ENCODE results near the gene SCAF1. TPM values are rescaled to one million over a fixed set of nuclear protein-coding genes. Genes with fewer than 3 reads are reported as not detected.

SCAF1 gene
- polyA plus RNA-seq, 3 donors, result 0.39 to 7.5 (median 0.68) TPM

DNA sequence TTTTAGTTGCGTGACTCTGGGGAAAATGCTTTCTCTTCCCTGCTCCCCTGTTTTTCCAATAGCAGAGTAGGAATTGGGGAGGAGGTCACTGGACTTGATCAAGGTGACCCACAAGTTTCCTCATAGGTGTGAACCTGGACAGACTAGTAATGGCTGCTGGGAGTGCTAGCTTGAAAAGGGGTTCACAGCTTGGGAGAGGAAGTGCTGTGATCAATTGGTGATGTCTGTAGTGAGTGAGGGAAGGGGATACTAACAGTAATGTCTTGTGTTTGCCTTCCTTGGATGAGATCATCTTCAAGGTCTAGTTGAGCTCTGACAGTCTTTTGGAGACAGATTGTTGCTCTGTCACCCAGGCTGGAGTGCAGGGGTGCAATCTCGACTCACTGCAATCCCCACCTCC, 25.5 kb downstream of the SCAF1 start:
- peak overlapping the region in 1 of 7 donors; percentile 57 for H3K27ac Mint-ChIP-seq
- TF ChIP-seq, protein P1, sequence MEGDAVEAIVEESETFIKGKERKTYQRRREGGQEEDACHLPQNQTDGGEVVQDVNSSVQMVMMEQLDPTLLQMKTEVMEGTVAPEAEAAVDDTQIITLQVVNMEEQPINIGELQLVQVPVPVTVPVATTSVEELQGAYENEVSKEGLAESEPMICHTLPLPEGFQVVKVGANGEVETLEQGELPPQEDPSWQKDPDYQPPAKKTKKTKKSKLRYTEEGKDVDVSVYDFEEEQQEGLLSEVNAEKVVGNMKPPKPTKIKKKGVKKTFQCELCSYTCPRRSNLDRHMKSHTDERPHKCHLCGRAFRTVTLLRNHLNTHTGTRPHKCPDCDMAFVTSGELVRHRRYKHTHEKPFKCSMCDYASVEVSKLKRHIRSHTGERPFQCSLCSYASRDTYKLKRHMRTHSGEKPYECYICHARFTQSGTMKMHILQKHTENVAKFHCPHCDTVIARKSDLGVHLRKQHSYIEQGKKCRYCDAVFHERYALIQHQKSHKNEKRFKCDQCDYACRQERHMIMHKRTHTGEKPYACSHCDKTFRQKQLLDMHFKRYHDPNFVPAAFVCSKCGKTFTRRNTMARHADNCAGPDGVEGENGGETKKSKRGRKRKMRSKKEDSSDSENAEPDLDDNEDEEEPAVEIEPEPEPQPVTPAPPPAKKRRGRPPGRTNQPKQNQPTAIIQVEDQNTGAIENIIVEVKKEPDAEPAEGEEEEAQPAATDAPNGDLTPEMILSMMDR (IDR thresholded peaks at IDR 0.05), result no peak
- no peaks in the 10 kb centered on the region for H3K27me3 Mint-ChIP-seq (ENCODE audit: low read depth in 3 of 3)
- no peak for DNase-seq
- Histone ChIP-seq H3K4me3 (replicated peaks in 1 of 3; ENCODE audit: low read depth in 2 of 3, low read length in 3 of 3) (no peak overlapping the region), H3K4me1 (ENCODE audit: control insufficient read depth in 1 of 2, insufficient read depth in 2 of 2, low read length in 2 of 2) (peaks cover 22 to 35% of the 10 kb centered on the region in 2 donors), H4K20me1 (ENCODE audit: insufficient read depth, low read length) (peaks cover 24% of the 10 kb centered on the region), H3K4me2 (replicated peaks; ENCODE audit: extremely low read depth, low read length, poor library complexity, severe bottlenecking) (no peak overlapping the region), H2AFZ (ENCODE audit: insufficient read depth, low read depth, low read length, poor library complexity, severe bottlenecking) (no peak overlapping the region), H3K9me3 (replicated peaks in 1 of 2; ENCODE audit: control insufficient read depth in 1 of 2, insufficient read depth in 1 of 2, low read length in 2 of 2) (no peaks in the 10 kb centered on the region), H3K79me2 (ENCODE audit: insufficient read depth, low read length) (peaks cover 45% of the 10 kb centered on the region), H3K27ac (ENCODE audit: low read depth in 1 of 2, low read length in 2 of 2) (no peak overlapping the region), H3K27me3 (ENCODE audit: control insufficient read depth in 2 of 2, insufficient read depth in 2 of 2, low read length in 2 of 2) (no peaks in the 10 kb centered on the region), H3K36me3 (replicated peaks in 1 of 2; ENCODE audit: control insufficient read depth in 1 of 2, insufficient read depth in 2 of 2, low read length in 2 of 2) (peaks cover 4 to 16% of the 10 kb centered on the region in 2 donors), H3K9ac (ENCODE audit: insufficient read depth, low read length, poor library complexity, severe bottlenecking) (no peak overlapping the region)
- H3K9me3 Mint-ChIP-seq, result peaks cover 0 to 1% (median 0%) of the 10 kb centered on the region in 7 donors
- intact Hi-C loops (cut with micrococcal nuclease), result loop anchor here in 1 of 2 donors (10.0 kb wide), 1 partner anchor 357 kb away; the partner anchor contains the start of genes VRK3 and ZNF473
- H3K4me1 Mint-ChIP-seq, result peaks cover 39% of the 10 kb centered on the region
- WGBS (ENCODE audit: insufficient coverage), result no CpG with 5 or more reads among the region's 2 CpGs
- H3K4me3 Mint-ChIP-seq, result no peak overlapping the region
- H3K36me3 Mint-ChIP-seq, result peaks cover 14 to 21% of the 10 kb centered on the region in 2 donors

DNA sequence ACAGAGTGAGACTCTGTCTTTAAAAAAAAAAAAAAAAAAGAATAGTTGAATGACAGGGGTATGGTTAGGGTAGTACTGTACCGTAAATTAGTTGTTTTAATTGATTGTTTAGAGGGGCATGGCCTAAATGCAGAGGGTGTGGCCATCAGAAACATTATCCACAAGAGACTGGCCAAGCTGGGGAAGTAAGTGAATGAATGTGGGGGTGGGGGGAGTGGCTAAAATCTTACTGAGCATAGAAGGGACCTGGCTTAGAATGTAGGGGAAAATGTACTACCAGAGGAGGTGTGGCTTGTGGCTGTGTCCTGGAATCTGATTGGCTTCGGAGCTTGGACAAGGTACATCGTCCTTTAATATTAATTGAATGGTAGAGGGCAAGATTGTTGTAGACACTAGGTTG, 27.5 kb downstream of the SCAF1 start:
- DNase-seq, result no peak
- peaks cover 30% of the 10 kb centered on the region for H3K79me2 ChIP-seq (ENCODE audit: insufficient read depth, low read length)
- H3K9me3 Mint-ChIP-seq, result peaks cover 0 to 1% (median 0%) of the 10 kb centered on the region in 7 donors
- H3K27me3 Mint-ChIP-seq (ENCODE audit: low read depth in 3 of 3), result no peaks in the 10 kb centered on the region
- H3K4me1 ChIP-seq (ENCODE audit: control insufficient read depth in 1 of 2, insufficient read depth in 2 of 2, low read length in 2 of 2), result peaks cover 13 to 22% of the 10 kb centered on the region in 2 donors
- TF ChIP-seq, protein P1 (IDR thresholded peaks at IDR 0.05), result no peak
- no peak overlapping the region for H3K27ac ChIP-seq (ENCODE audit: low read depth in 1 of 2, low read length in 2 of 2)
- peaks cover 6% of the 10 kb centered on the region for H4K20me1 ChIP-seq (ENCODE audit: insufficient read depth, low read length)
- H3K9ac ChIP-seq (ENCODE audit: insufficient read depth, low read length, poor library complexity, severe bottlenecking), result no peak overlapping the region
- no peak overlapping the region for H2AFZ ChIP-seq (ENCODE audit: insufficient read depth, low read depth, low read length, poor library complexity, severe bottlenecking)
- no peak overlapping the region for H3K4me3 Mint-ChIP-seq
- H3K9me3 ChIP-seq (replicated peaks in 1 of 2; ENCODE audit: control insufficient read depth in 1 of 2, insufficient read depth in 1 of 2, low read length in 2 of 2), result no peaks in the 10 kb centered on the region
- no peak overlapping the region for H3K4me3 ChIP-seq (replicated peaks in 1 of 3; ENCODE audit: low read depth in 2 of 3, low read length in 3 of 3)
- peaks cover 0 to 8% of the 10 kb centered on the region in 2 donors for H3K36me3 ChIP-seq (replicated peaks in 1 of 2; ENCODE audit: control insufficient read depth in 1 of 2, insufficient read depth in 2 of 2, low read length in 2 of 2)
- intact Hi-C loops (cut with micrococcal nuclease), result loop anchor here in 1 of 2 donors (10.0 kb wide), 1 partner anchor 355 kb away; the partner anchor contains the start of genes VRK3 and ZNF473
- H3K36me3 Mint-ChIP-seq, result peaks cover 9 to 16% of the 10 kb centered on the region in 2 donors
- 97% methylated on average over 3 of the region's 3 CpGs for WGBS (ENCODE audit: insufficient coverage)
- no peak overlapping the region for H3K4me2 ChIP-seq (replicated peaks; ENCODE audit: extremely low read depth, low read length, poor library complexity, severe bottlenecking)
- H3K4me1 Mint-ChIP-seq, result peaks cover 27% of the 10 kb centered on the region
- H3K27me3 ChIP-seq (ENCODE audit: control insufficient read depth in 2 of 2, insufficient read depth in 2 of 2, low read length in 2 of 2), result no peaks in the 10 kb centered on the region
- no peak overlapping the region for H3K27ac Mint-ChIP-seq

Measured in CD14-positive monocyte (primary cell).